Testis (tissue), 3 donors: ENCODE data around the gene C8G. TPM values are rescaled to one million over a fixed set of nuclear protein-coding genes. Genes with fewer than 3 reads are reported as not detected.
A peak's percentile ranks its signal among the peaks of the same experiment; 100 is the strongest.

Source experiments
- DNase-seq: peaks from one replicate; pipeline ENCODE4 v3.0.0-alpha.2; 2019
- H3K27ac ChIP-seq, 2 donors: fragments of 200-600 bp; sonication (generic); one replicate each; pipeline ENCODE4 v1.5.1; 2019
- H3K27me3 ChIP-seq: fragments of 200-600 bp; sonication (generic); one replicate; pipeline ENCODE4 v1.5.1; 2019
- H3K36me3 ChIP-seq: fragments of 200-600 bp; sonication (generic); one replicate; pipeline ENCODE4 v1.5.1; 2017; ENCODE audit warnings: low read depth; ENCODE audit errors: missing control alignments
- H3K4me1 ChIP-seq: fragments of 200-600 bp; sonication (generic); one replicate; pipeline ENCODE4 v1.5.1; 2019
- H3K4me3 ChIP-seq, 2 donors: fragments of 200-600 bp; sonication (generic); one replicate each; pipeline ENCODE4 v1.5.1; 2017 to 2019
- H3K9me3 ChIP-seq: fragments of 200-600 bp; sonication (generic); one replicate; pipeline ENCODE4 v1.5.1; 2017
- CTCF ChIP-seq, 3 experiments: fragments of 450-650 bp in 2 of 3; fragments of 200-600 bp in 1 of 3; sonication (generic) in 1 of 3; IDR thresholded peaks; one replicate each; pipeline ENCODE4 v1.5.1; 2016 to 2019; ENCODE audit warnings: antibody characterized with exemption in 3 of 3, mild to moderate bottlenecking in 2 of 3, moderate library complexity in 1 of 3
- POLR2A ChIP-seq: fragments of 450-650 bp; IDR thresholded peaks from one replicate; pipeline ENCODE4 v1.6.1; 2017; ENCODE audit warnings: antibody characterized with exemption, mild to moderate bottlenecking, moderate library complexity
- WGBS, 2 donors: methylation state at CpG; one replicate each; pipeline ENCODE4 v1.1.5; 2018; 5-methylcytosine and 5-hydroxymethylcytosine counted together
- intact Hi-C: fragments of 100-400 bp; cut with DNase I; formaldehyde crosslinking; loops from one replicate; pipeline ENCODE4 v1.15.1; 2023; ENCODE audit warnings: low total_unique reads
- polyA plus RNA-seq: library from polyadenylated mRNA; stranded (reverse); fragments of 350-450 nt; fragmentation: Illumina TruSeq; extraction: RNeasy Lipid Tissue Mini Kit (QIAGEN cat#74804); gene quantifications from one replicate; pipeline ENCODE4 v1.2.3, GENCODE V29; 2014; ENCODE audit warnings: low read depth, low replicate concordance; ENCODE audit not compliant: insufficient read depth
- total RNA-seq, 2 donors: library from RNA; depleted of rRNA; stranded (reverse); fragments of >200 nt; gene quantifications; one replicate each; pipeline ENCODE4 v1.2.3, GENCODE V29; 2016

The C8G gene
- total and polyA plus RNA-seq, 3 donors from 2014 or later, result 4.6 to 4.9 (median 4.6) TPM

GRCh38 chr9:136945333-136946227 is 537 bp downstream of the C8G start:
- Histone ChIP-seq H3K4me3 (no peak overlapping the region), H3K4me1 (peaks cover 44% of the 10 kb centered on the region), H3K36me3 (no peaks in the 10 kb centered on the region), H3K27ac (no peak overlapping the region), H3K27me3 (no peaks in the 10 kb centered on the region), H3K9me3 (no peaks in the 10 kb centered on the region)
- TF ChIP-seq POLR2A (no peak), CTCF (IDR thresholded peaks at IDR 0.05) (no peak)
- intact Hi-C loops, result no loop called here
- whole genome bisulfite sequencing, 2 donors, result 88 to 93% methylated on average over 14 to 30 of the region's 30 CpGs
- no peak for DNase-seq

- TF ChIP-seq CTCF (IDR thresholded peaks at IDR 0.05) (no peak), POLR2A (no peak)
- Histone ChIP-seq H3K9me3 (no peaks in the 10 kb centered on the region), H3K27ac (peak overlapping the region in 1 of 2 donors; percentile 50), H3K36me3 (no peaks in the 10 kb centered on the region), H3K4me3 (no peak overlapping the region), H3K4me1 (peaks cover 52% of the 10 kb centered on the region), H3K27me3 (no peaks in the 10 kb centered on the region)
- DNase-seq, result no peak
- intact Hi-C loops, result no loop called here
- WGBS, 2 donors, result 71 to 88% methylated on average over 18 to 27 of the region's 27 CpGs
Observed at GRCh38 chr9:136946228-136947027, 1.4 kb downstream of the C8G start.

GRCh38 chr9:136947028-136947891 is 2.2 kb downstream of the C8G start:
- H3K27ac ChIP-seq, result peak overlapping the region; percentile 26 to 50
- H3K36me3 ChIP-seq, result no peaks in the 10 kb centered on the region
- no peaks in the 10 kb centered on the region for H3K9me3 ChIP-seq
- H3K4me1 ChIP-seq, result peaks cover 60% of the 10 kb centered on the region
- intact Hi-C loops, result no loop called here
- H3K4me3 ChIP-seq, result no peak overlapping the region
- DNase-seq, result no peak
- WGBS, 2 donors, result 66 to 88% methylated on average over 6 to 26 of the region's 26 CpGs
- no peaks in the 10 kb centered on the region for H3K27me3 ChIP-seq
- TF ChIP-seq POLR2A (no peak), CTCF (IDR thresholded peaks at IDR 0.05) (no peak)

GRCh38 chr9:136947955-136948510 is 3.0 kb downstream of the C8G start:
- intact Hi-C loops, result no loop called here
- Histone ChIP-seq H3K9me3 (no peaks in the 10 kb centered on the region), H3K4me3 (no peak overlapping the region), H3K27ac (peak overlapping the region; percentile 26 to 50), H3K27me3 (no peaks in the 10 kb centered on the region), H3K4me1 (peaks cover 64% of the 10 kb centered on the region), H3K36me3 (no peaks in the 10 kb centered on the region)
- no peak for TF ChIP-seq POLR2A
- peak; percentile 36 to 40 (median 36) for TF ChIP-seq CTCF (IDR thresholded peaks at IDR 0.05)
- peak; percentile 71 for DNase-seq
- 36 to 52% methylated on average over 11 to 15 of the region's 15 CpGs for WGBS, 2 donors
